PC-9 (cell line): Measurements from ENCODE around the gene TRPV3. TPM values are rescaled to one million over a fixed set of nuclear protein-coding genes. Genes with fewer than 3 reads are reported as not detected.
"Not testable (repeated sequence)": the region's sequence is repeated elsewhere in the genome, so short reads cannot be mapped to it uniquely, and the experiment has no call there.

ENCODE experiments used
- BruUV-seq: library from RNA; stranded (reverse); fragments of 400-500 nt; replicated peaks from 2 replicates; lab custom pipeline; 2021; lab: Mats Ljungman, UMichigan
- CTCF ChIA-PET: fragments of 300-600 bp; sonication (Branson Sonifier 250); formaldehyde crosslinking; loops from one replicate; lab custom pipeline; 2022; ENCODE audit warnings: antibody characterized with exemption; lab: Charles Lee
- POLR2A ChIA-PET: fragments of 300-600 bp; sonication (Branson Sonifier 250); formaldehyde crosslinking; loops from one replicate; lab custom pipeline; 2022; ENCODE audit warnings: antibody characterized with exemption; ENCODE audit not compliant: unreplicated experiment; lab: Charles Lee
- DNase-seq, 2 experiments: peaks; one replicate each; pipeline versions ENCODE4 v3.0.0 to v3.0.0-alpha.2; 2015 to 2022; ENCODE audit warnings: mixed read lengths in 1 of 2
- H2AFZ ChIP-seq: fragments of 200-600 bp; sonication (generic); 2 replicates; pipeline ENCODE4 v1.8.1; 2017; ENCODE audit warnings: antibody characterized with exemption
- H3F3A ChIP-seq: fragments of 200-600 bp; sonication (generic); 2 replicates; pipeline ENCODE4 v1.8.1; 2017; ENCODE audit warnings: antibody characterized with exemption, mild to moderate bottlenecking, low read depth; ENCODE audit not compliant: insufficient read depth
- H3K27ac ChIP-seq: fragments of 200-600 bp; sonication (generic); 2 replicates; pipeline ENCODE4 v1.6.1; 2016; ENCODE audit warnings: mixed run types
- H3K27me3 ChIP-seq: fragments of 200-600 bp; sonication (generic); 2 replicates; pipeline ENCODE4 v1.6.1; 2016; ENCODE audit warnings: low read depth, mixed run types; ENCODE audit not compliant: insufficient read depth
- H3K36me3 ChIP-seq: fragments of 200-600 bp; sonication (generic); 2 replicates; pipeline ENCODE4 v1.6.1; 2016; ENCODE audit warnings: low read depth, mixed run types
- H3K4me1 ChIP-seq: fragments of 200-600 bp; sonication (generic); replicated peaks from 2 replicates; pipeline ENCODE4 v1.6.1; 2016; ENCODE audit warnings: mixed run types; ENCODE audit not compliant: insufficient read depth
- H3K4me2 ChIP-seq: fragments of 200-600 bp; sonication (generic); 2 replicates; pipeline ENCODE4 v1.6.1; 2017; ENCODE audit warnings: mixed run types
- H3K4me3 ChIP-seq: fragments of 200-600 bp; sonication (generic); 2 replicates; pipeline ENCODE4 v1.6.1; 2016; ENCODE audit warnings: mixed run types
- H3K79me2 ChIP-seq: fragments of 200-600 bp; sonication (generic); 2 replicates; pipeline ENCODE4 v1.6.1; 2017; ENCODE audit warnings: low read depth, mixed run types
- H3K9me2 ChIP-seq: fragments of 200-600 bp; sonication (generic); 2 replicates; pipeline ENCODE4 v1.8.1; 2017; ENCODE audit warnings: mild to moderate bottlenecking; ENCODE audit not compliant: insufficient read depth
- H3K9me3 ChIP-seq: fragments of 200-600 bp; sonication (generic); 2 replicates; pipeline ENCODE4 v1.8.1; 2016; ENCODE audit warnings: low read depth; ENCODE audit not compliant: insufficient read depth
- H4K20me1 ChIP-seq: fragments of 200-600 bp; sonication (generic); 2 replicates; pipeline ENCODE4 v1.8.1; 2017; ENCODE audit not compliant: insufficient read depth
- CTCF ChIP-seq: fragments of 200-600 bp; sonication (generic); conservative IDR thresholded peaks from 2 replicates; pipeline ENCODE4 v1.6.1; 2017; ENCODE audit warnings: mixed run types, antibody characterized with exemption, mild to moderate bottlenecking, moderate library complexity
- EZH2 ChIP-seq: fragments of 200-600 bp; sonication (generic); IDR thresholded peaks from 2 replicates; pipeline ENCODE4 v1.8.0; 2017; ENCODE audit warnings: antibody characterized with exemption, low read depth
- intact Hi-C: fragments of 100-400 bp; cut with micrococcal nuclease; formaldehyde crosslinking; loops from one replicate; pipeline ENCODE4 v1.10.0; 2022; ENCODE audit not compliant: unreplicated experiment
- total RNA-seq: library from RNA; stranded (reverse); gene quantifications from 2 replicates; pipeline ENCODE4 v1.2.3, GENCODE V29; 2021

TRPV3 gene
- total RNA-seq, 1 experiment from 2014 or later: 1.9 TPM

DNA sequence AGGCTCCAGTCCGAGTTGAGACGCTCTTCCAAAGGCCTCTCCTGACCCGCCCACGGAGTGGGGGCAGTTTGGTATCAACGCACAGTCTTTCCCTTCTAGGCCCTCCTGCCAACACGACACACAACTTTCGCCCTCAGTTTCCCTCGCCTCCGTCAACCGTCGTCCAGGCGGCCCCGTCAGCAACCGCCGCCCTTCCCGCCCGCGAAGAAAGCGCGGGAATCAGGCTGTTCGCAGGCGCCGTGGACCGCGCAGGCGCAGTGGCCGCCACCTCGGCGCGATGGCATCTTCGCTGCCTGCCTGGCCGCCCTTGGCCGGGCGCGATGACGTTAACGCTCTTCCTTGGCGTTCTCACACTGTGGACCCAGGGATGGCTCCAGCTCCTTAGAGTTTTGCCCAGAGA, 86.0 kb downstream of the TRPV3 start, which contains the start of gene SPATA22:
SPATA22 (minus strand) TSS at position 221 of the 400 bp plus-strand sequence. CDS start 2,494 bp downstream, outside the sequence.
- no peak within 1 kb of the TSS for H2AFZ ChIP-seq
- no peaks in the 10 kb centered on the region for H3F3A ChIP-seq
- no peaks in the 10 kb centered on the region for H4K20me1 ChIP-seq
- intact Hi-C loops: no loop called here
- no peak for DNase-seq
- no peaks in the 10 kb centered on the region for H3K4me1 ChIP-seq
- no peak within 1 kb of the TSS for H3K4me2 ChIP-seq
- no peaks in the 10 kb centered on the region for H3K79me2 ChIP-seq
- TF ChIP-seq CTCF (no peak), EZH2 (no peak)
- ChIA-PET CTCF (no interaction called here), POLR2A (no interaction called here)
- no peak within 1 kb of the TSS for H3K4me3 ChIP-seq
- no TSS peak for BruUV-seq
- H3K36me3 ChIP-seq: no peaks in the 10 kb centered on the region
- no peaks in the 10 kb centered on the region for H3K9me3 ChIP-seq
- H3K27me3 ChIP-seq: peaks cover 91% of the 10 kb centered on the region
- H3K27ac ChIP-seq: no peak within 1 kb of the TSS
- no peaks in the 10 kb centered on the region; the same call in 1 of the 2 replicates for H3K9me2 ChIP-seq

DNA sequence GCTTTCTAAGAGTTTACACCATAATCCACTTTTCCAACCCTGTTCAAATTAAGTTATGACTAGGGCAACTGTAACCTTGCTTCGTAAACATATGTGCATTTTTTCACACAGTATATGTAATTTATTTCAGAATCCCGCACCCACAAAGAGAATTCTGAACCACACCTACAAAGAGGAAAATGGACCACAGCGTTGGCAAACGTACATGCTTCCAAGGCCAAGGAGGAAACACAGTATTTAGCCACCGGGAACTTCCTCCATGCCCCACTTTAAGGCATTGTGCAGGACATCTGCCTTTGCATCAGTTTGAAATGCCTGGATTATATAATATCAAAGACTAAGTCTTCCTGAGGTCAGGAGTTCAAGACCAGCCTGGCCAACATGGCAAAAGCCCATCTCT, 88.1 kb downstream of the TRPV3 start:
- H3K27me3 ChIP-seq: peaks cover 71% of the 10 kb centered on the region
- BruUV-seq: no TSS peak
- no peaks in the 10 kb centered on the region for H3K9me3 ChIP-seq
- no peaks in the 10 kb centered on the region for H3K4me1 ChIP-seq
- CTCF ChIA-PET: no interaction called here
- no peaks in the 10 kb centered on the region; the same call in 1 of the 2 replicates for H3K9me2 ChIP-seq
- intact Hi-C loops: no loop called here
- no peaks in the 10 kb centered on the region for H3K36me3 ChIP-seq
- TF ChIP-seq CTCF: no peak
- TF ChIP-seq EZH2: no peak
- H4K20me1 ChIP-seq: no peaks in the 10 kb centered on the region
- H3K79me2 ChIP-seq: no peaks in the 10 kb centered on the region
- H3K4me2 ChIP-seq: no peak overlapping the region
- no peaks in the 10 kb centered on the region for H3F3A ChIP-seq
- POLR2A ChIA-PET: no interaction called here
- no peak overlapping the region for H3K4me3 ChIP-seq
- H3K27ac ChIP-seq: no peak overlapping the region
- DNase-seq: no peak
- H2AFZ ChIP-seq: no peak overlapping the region

DNA sequence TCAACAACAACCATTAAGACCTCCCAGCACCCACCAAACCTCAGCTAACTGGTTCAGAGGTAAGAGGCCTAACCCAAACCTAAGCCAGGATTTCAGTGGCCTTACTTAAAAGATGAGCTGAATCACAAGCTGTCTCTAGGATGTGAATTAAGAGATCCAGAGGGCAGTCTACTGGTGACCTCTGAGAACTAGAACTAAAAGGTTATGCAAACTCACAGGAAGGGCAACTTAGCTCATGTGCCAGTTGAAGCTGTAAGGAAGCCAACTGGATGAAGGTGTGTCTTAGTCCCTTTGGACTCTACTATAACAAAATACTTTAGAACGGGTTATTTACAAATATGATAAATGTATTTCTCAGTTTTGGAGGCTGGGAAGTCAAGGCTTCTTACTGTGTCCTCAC, 91.3 kb downstream of the TRPV3 start:
- H4K20me1 ChIP-seq, H3K27ac ChIP-seq, CTCF ChIA-PET, H2AFZ ChIP-seq, BruUV-seq, H3K9me3 ChIP-seq, H3K36me3 ChIP-seq, H3K4me2 ChIP-seq, H3K4me3 ChIP-seq, H3F3A ChIP-seq, DNase-seq, H3K9me2 ChIP-seq, H3K4me1 ChIP-seq, H3K79me2 ChIP-seq, intact Hi-C loops, POLR2A ChIA-PET: not testable (repeated sequence)
- H3K27me3 ChIP-seq: peaks cover 43% of the 10 kb centered on the region

Other genes with a start within 250 kb of the TRPV3 start
- gene OR3A2, start 171.5 kb downstream of the TRPV3 start, total RNA-seq: not detected in 2 replicates
- not detected in 2 replicates for gene OR1E1, start 159.4 kb downstream of the TRPV3 start, total RNA-seq
- gene OR3A3, start 146.4 kb downstream of the TRPV3 start, total RNA-seq: not detected in 2 replicates
- gene OR1E2, start 124.0 kb downstream of the TRPV3 start, total RNA-seq: not detected in 2 replicates
- gene SPATA22, start 86.0 kb downstream of the TRPV3 start, total RNA-seq: not detected in 2 replicates
- gene ASPA, start 81.8 kb downstream of the TRPV3 start, total RNA-seq: not detected in 2 replicates
- gene TRPV1, start 51.6 kb upstream of the TRPV3 start, total RNA-seq: 7.8 TPM in 2 replicates
- gene SHPK, start 78.4 kb upstream of the TRPV3 start, total RNA-seq: 19.8 and 21.4 TPM in 2 replicates
- gene CTNS, start 78.9 kb upstream of the TRPV3 start, total RNA-seq: 12.5 and 20.0 TPM in 2 replicates
- gene TAX1BP3, start 110.8 kb upstream of the TRPV3 start, total RNA-seq: 147 and 168 TPM in 2 replicates
- gene EMC6, start 111.0 kb upstream of the TRPV3 start, total RNA-seq: 89.6 and 89.9 TPM in 2 replicates
- 15.0 and 18.3 TPM in 2 replicates for gene P2RX5, start 138.3 kb upstream of the TRPV3 start, total RNA-seq
- gene HASPIN, start 166.1 kb upstream of the TRPV3 start, total RNA-seq: 25.1 and 26.8 TPM in 2 replicates
- 48.7 and 52.8 TPM in 2 replicates for gene ITGAE, start 243.4 kb upstream of the TRPV3 start, total RNA-seq